Activated CD8-positive, alpha-beta T cell treated with anti-CD3 and anti-CD28 coated beads for 36 hours (primary cell): Measurements from ENCODE around the gene LRP1B. TPM values are rescaled to one million over a fixed set of nuclear protein-coding genes. Genes with fewer than 3 reads are reported as not detected.

Experiments used
- ATAC-seq: fragments of 200-7000 bp; cut with Tn5 transposase; one replicate; pipeline ENCODE4 v1.10.0; 2021; ENCODE audit warnings: mild to moderate bottlenecking, moderate library complexity
- CTCF ChIA-PET: fragments of 350-600 bp; sonication (Branson Sonifier 250); formaldehyde crosslinking; loops from one replicate; lab custom pipeline; 2021; ENCODE audit warnings: antibody characterized with exemption; lab: Charles Lee
- POLR2A ChIA-PET: fragments of 350-600 bp; sonication (Branson Sonifier 250); formaldehyde crosslinking; loops from one replicate; lab custom pipeline; 2021; ENCODE audit warnings: antibody characterized with exemption; lab: Charles Lee
- DNase-seq: peaks from one replicate; pipeline ENCODE4 v3.0.0-alpha.2; 2020
- H3K27ac Mint-ChIP-seq: one replicate; pipeline ENCODE4 v1.8.0; 2021; ENCODE audit warnings: mild to moderate bottlenecking, mixed read lengths
- H3K27me3 Mint-ChIP-seq: one replicate; pipeline ENCODE4 v1.8.0; 2021; ENCODE audit warnings: mixed read lengths
- H3K36me3 Mint-ChIP-seq: one replicate; pipeline ENCODE4 v1.8.0; 2021; ENCODE audit warnings: low read depth, mixed read lengths
- H3K4me1 Mint-ChIP-seq: one replicate; pipeline ENCODE4 v1.8.0; 2021; ENCODE audit warnings: low read depth, mixed read lengths
- H3K4me3 Mint-ChIP-seq: one replicate; pipeline ENCODE4 v1.8.0; 2021; ENCODE audit warnings: mild to moderate bottlenecking, moderate library complexity, mixed read lengths
- H3K9me3 Mint-ChIP-seq: one replicate; pipeline ENCODE4 v1.8.0; 2021; ENCODE audit warnings: mixed read lengths
- CTCF ChIP-seq: fragments of 200-600 bp; IDR thresholded peaks from one replicate; pipeline ENCODE4 v1.8.0; 2022; ENCODE audit warnings: antibody characterized with exemption, mild to moderate bottlenecking
- intact Hi-C: fragments of 100-400 bp; cut with micrococcal nuclease; formaldehyde crosslinking; loops from one replicate; pipeline ENCODE4 v1.10.0; 2022
- total RNA-seq, 2 experiments: library from RNA; stranded (reverse); gene quantifications; one replicate each; pipeline ENCODE4 v1.2.3, GENCODE V29; 2021

Gene LRP1B
- total RNA-seq, 2 experiments from 2014 or later, result not detected

GRCh38 chr2:140410695-140411094 is 1720.1 kb downstream of the LRP1B start:
- ChIA-PET CTCF (no interaction called here), POLR2A (no interaction called here)
- H3K4me1 Mint-ChIP-seq, result no peaks in the 10 kb centered on the region
- no peaks in the 10 kb centered on the region for H3K36me3 Mint-ChIP-seq
- DNase-seq (no peak), ATAC-seq (no peak)
- H3K4me3 Mint-ChIP-seq, result no peak overlapping the region
- no peaks in the 10 kb centered on the region for H3K27me3 Mint-ChIP-seq
- H3K9me3 Mint-ChIP-seq, result peaks cover 10% of the 10 kb centered on the region
- intact Hi-C loops, result no loop called here
- no peak overlapping the region for H3K27ac Mint-ChIP-seq
- no peak for TF ChIP-seq CTCF

GRCh38 chr2:140401056-140401455 is 1729.8 kb downstream of the LRP1B start:
- no peak for ATAC-seq
- TF ChIP-seq CTCF, result no peak
- intact Hi-C loops, result no loop called here
- H3K9me3 Mint-ChIP-seq, result peaks cover 9% of the 10 kb centered on the region
- no peak for DNase-seq
- H3K4me1 Mint-ChIP-seq, result no peaks in the 10 kb centered on the region
- H3K36me3 Mint-ChIP-seq, result no peaks in the 10 kb centered on the region
- no peak overlapping the region for H3K4me3 Mint-ChIP-seq
- H3K27ac Mint-ChIP-seq, result no peak overlapping the region
- ChIA-PET POLR2A (no interaction called here), CTCF (no interaction called here)
- H3K27me3 Mint-ChIP-seq, result no peaks in the 10 kb centered on the region

- ATAC-seq (no peak), DNase-seq (no peak)
- ChIA-PET POLR2A (no interaction called here), CTCF (no interaction called here)
- Mint-ChIP-seq H3K9me3 (peaks cover 7% of the 10 kb centered on the region), H3K27me3 (no peaks in the 10 kb centered on the region), H3K36me3 (no peaks in the 10 kb centered on the region), H3K4me3 (no peak overlapping the region), H3K4me1 (no peaks in the 10 kb centered on the region), H3K27ac (no peak overlapping the region)
- no peak for TF ChIP-seq CTCF
- intact Hi-C loops, result no loop called here
Measured at GRCh38 chr2:140392824-140393223, 1738.0 kb downstream of the LRP1B start.

GRCh38 chr2:140384946-140385345 is 1745.9 kb downstream of the LRP1B start:
- ChIA-PET POLR2A (no interaction called here), CTCF (no interaction called here)
- H3K4me3 Mint-ChIP-seq, result no peak overlapping the region
- intact Hi-C loops, result no loop called here
- ATAC-seq, result no peak
- no peaks in the 10 kb centered on the region for H3K36me3 Mint-ChIP-seq
- H3K4me1 Mint-ChIP-seq, result no peaks in the 10 kb centered on the region
- H3K9me3 Mint-ChIP-seq, result no peaks in the 10 kb centered on the region
- no peak for DNase-seq
- H3K27ac Mint-ChIP-seq, result no peak overlapping the region
- H3K27me3 Mint-ChIP-seq, result no peaks in the 10 kb centered on the region
- no peak for TF ChIP-seq CTCF

GRCh38 chr2:140383781-140384180 is 1747.0 kb downstream of the LRP1B start:
- no peaks in the 10 kb centered on the region for H3K9me3 Mint-ChIP-seq
- no peak overlapping the region for H3K4me3 Mint-ChIP-seq
- no peaks in the 10 kb centered on the region for H3K36me3 Mint-ChIP-seq
- intact Hi-C loops, result no loop called here
- TF ChIP-seq CTCF, result no peak
- no peaks in the 10 kb centered on the region for H3K27me3 Mint-ChIP-seq
- DNase-seq (no peak), ATAC-seq (no peak)
- CTCF ChIA-PET, result no interaction called here
- no peaks in the 10 kb centered on the region for H3K4me1 Mint-ChIP-seq
- no peak overlapping the region for H3K27ac Mint-ChIP-seq
- POLR2A ChIA-PET, result no interaction called here
